Gastrocnemius medialis (tissue), 4 donors: Measurements from ENCODE around the gene NAV2. TPM values are rescaled to one million over a fixed set of nuclear protein-coding genes. Genes with fewer than 3 reads are reported as not detected.

Source experiments
- ATAC-seq, 2 donors: fragments of 150-250 bp; one replicate each; pipeline ENCODE4 v1.9.1; 2016
- DNase-seq, 2 donors: peaks; one replicate each; pipeline ENCODE4 v3.0.0-alpha.2; 2019
- H3K27ac ChIP-seq, 4 donors: fragments of 200-600 bp; sonication (generic); 1 replicate in 1 of 4; 2 replicates in 3 of 4; pipeline ENCODE4 v1.5.1; 2016 to 2018; ENCODE audit warnings: mild to moderate bottlenecking in 2 of 4, moderate library complexity in 1 of 4
- H3K27me3 ChIP-seq, 3 donors: fragments of 200-600 bp; sonication (generic) in 2 of 3; 1 replicate in 1 of 3; 2 replicates in 2 of 3; pipeline versions ENCODE4 v1.5.1 to v1.6.0; 2016 to 2019; ENCODE audit warnings: mild to moderate bottlenecking in 1 of 3, moderate library complexity in 1 of 3
- H3K36me3 ChIP-seq, 2 donors: fragments of 200-600 bp; sonication (generic) in 1 of 2; one replicate each; pipeline ENCODE4 v1.5.1; 2017 to 2018
- H3K4me1 ChIP-seq, 2 donors: fragments of 200-600 bp; sonication (generic) in 1 of 2; one replicate each; pipeline ENCODE4 v1.5.1; 2016 to 2017; ENCODE audit warnings: mild to moderate bottlenecking in 2 of 2
- H3K4me3 ChIP-seq, 4 donors: fragments of 200-600 bp; sonication (generic) in 3 of 4; 1 replicate in 1 of 4; 2 replicates in 3 of 4; pipeline ENCODE4 v1.5.1; 2016 to 2019; ENCODE audit warnings: mild to moderate bottlenecking in 2 of 4
- H3K9me3 ChIP-seq, 3 donors: fragments of 200-600 bp; sonication (generic) in 2 of 3; 1 replicate in 1 of 3; 2 replicates in 2 of 3; pipeline ENCODE4 v1.5.1; 2016 to 2019
- CTCF ChIP-seq, 5 experiments: fragments of 450-650 bp in 3 of 5; fragments of 200-600 bp in 2 of 5; sonication (generic) in 2 of 5; IDR thresholded peaks in 4 of 5; conservative IDR thresholded peaks in 1 of 5; 1 replicate in 4 of 5; 2 replicates in 1 of 5; pipeline ENCODE4 v1.5.1; 2016 to 2019; ENCODE audit warnings: antibody characterized with exemption in 5 of 5, mild to moderate bottlenecking in 3 of 5, moderate library complexity in 3 of 5
- POLR2A ChIP-seq, 2 donors: fragments of 450-650 bp; IDR thresholded peaks; one replicate each; pipeline ENCODE4 v1.6.1; 2017; ENCODE audit warnings: antibody characterized with exemption in 2 of 2, mild to moderate bottlenecking in 2 of 2, moderate library complexity in 2 of 2
- in situ Hi-C, 4 donors: fragments of 200-750 bp; cut with MboI; loops; one replicate each; pipeline versions ENCODE4 v1.15.0 to v1.8.0; 2017; ENCODE audit warnings: low sequenced_read_pairs in 4 of 4
- intact Hi-C: fragments of 100-400 bp; cut with DNase I; formaldehyde crosslinking; loops from one replicate; pipeline ENCODE4 v1.15.1; 2023; ENCODE audit warnings: low total_unique reads
- total RNA-seq, 4 donors: library from RNA; depleted of rRNA; stranded (reverse); fragments of >200 nt; gene quantifications; one replicate each; pipeline versions ENCODE4 v1.1.0 to v1.2.3, GENCODE V29; 2016

The NAV2 gene
- total RNA-seq, 4 donors from 2014 or later = 3.2 to 7.7 (median 5.5) TPM

GRCh38 chr11:19777039-19777376 lies 64.4 kb downstream of the NAV2 start:
- intact Hi-C loops (no loop called here), in situ Hi-C loops (no loop called here)
- ATAC-seq (no peak), DNase-seq (no peak)
- H3K27me3 ChIP-seq = peaks cover 4 to 9% (median 8%) of the 10 kb centered on the region in 3 donors
- TF ChIP-seq POLR2A (IDR thresholded peaks at IDR 0.05) (no peak), CTCF (IDR thresholded peaks at IDR 0.05 in 4 of 5, conservative IDR thresholded peaks at IDR 0.05 in 1 of 5) (no peak)
- H3K36me3 ChIP-seq = no peaks in the 10 kb centered on the region
- H3K4me1 ChIP-seq = peaks cover 0 to 4% of the 10 kb centered on the region in 2 donors
- peak overlapping the region; percentile 36 to 47 (median 46) for H3K4me3 ChIP-seq
- peaks cover 0 to 2% (median 0%) of the 10 kb centered on the region in 3 donors for H3K9me3 ChIP-seq
- no peak overlapping the region for H3K27ac ChIP-seq

GRCh38 chr11:19777377-19778102 lies 64.9 kb downstream of the NAV2 start:
- H3K4me3 ChIP-seq = peak overlapping the region; percentile 36 to 47 (median 46)
- H3K36me3 ChIP-seq = no peaks in the 10 kb centered on the region
- ATAC-seq (peak in 1 of 2 donors; percentile 11), DNase-seq (no peak)
- TF ChIP-seq POLR2A (IDR thresholded peaks at IDR 0.05) (no peak), CTCF (IDR thresholded peaks at IDR 0.05 in 4 of 5, conservative IDR thresholded peaks at IDR 0.05 in 1 of 5) (no peak)
- intact Hi-C loops = no loop called here
- in situ Hi-C loops = no loop called here
- H3K9me3 ChIP-seq = peaks cover 0 to 3% (median 0%) of the 10 kb centered on the region in 3 donors
- H3K4me1 ChIP-seq = peaks cover 0 to 4% of the 10 kb centered on the region in 2 donors
- no peak overlapping the region for H3K27ac ChIP-seq
- peaks cover 4 to 9% (median 8%) of the 10 kb centered on the region in 3 donors for H3K27me3 ChIP-seq

- TF ChIP-seq CTCF (IDR thresholded peaks at IDR 0.05 in 4 of 5, conservative IDR thresholded peaks at IDR 0.05 in 1 of 5) (no peak), POLR2A (IDR thresholded peaks at IDR 0.05) (no peak)
- ATAC-seq = no peak
- peaks cover 0 to 4% of the 10 kb centered on the region in 2 donors for H3K4me1 ChIP-seq
- intact Hi-C loops (no loop called here), in situ Hi-C loops (no loop called here)
- H3K36me3 ChIP-seq = no peaks in the 10 kb centered on the region
- DNase-seq = no peak
- H3K4me3 ChIP-seq = no peak overlapping the region
- no peak overlapping the region for H3K27ac ChIP-seq
- H3K9me3 ChIP-seq = peaks cover 0 to 3% (median 0%) of the 10 kb centered on the region in 3 donors
- peaks cover 4 to 9% (median 8%) of the 10 kb centered on the region in 3 donors for H3K27me3 ChIP-seq
Observed at GRCh38 chr11:19779740-19780139, 67.1 kb downstream of the NAV2 start.

- Histone ChIP-seq H3K4me1 (peaks cover 0 to 4% of the 10 kb centered on the region in 2 donors), H3K36me3 (no peaks in the 10 kb centered on the region), H3K27me3 (peaks cover 4 to 9% (median 5%) of the 10 kb centered on the region in 3 donors), H3K27ac (no peak overlapping the region), H3K4me3 (no peak overlapping the region), H3K9me3 (peaks cover 0 to 3% (median 0%) of the 10 kb centered on the region in 3 donors)
- intact Hi-C loops (no loop called here), in situ Hi-C loops (no loop called here)
- no peak for ATAC-seq
- TF ChIP-seq POLR2A (IDR thresholded peaks at IDR 0.05) (no peak), CTCF (IDR thresholded peaks at IDR 0.05 in 4 of 5, conservative IDR thresholded peaks at IDR 0.05 in 1 of 5) (no peak)
- no peak for DNase-seq
Observed at GRCh38 chr11:19781351-19781750, 68.7 kb downstream of the NAV2 start.
